GM19240 (cell line): Measurements from ENCODE around the gene B4GALNT4.
"Not testable (repeated sequence)": the region's sequence is repeated elsewhere in the genome, so short reads cannot be mapped to it uniquely, and the experiment has no call there.

Source experiments
- DNase-seq: peaks from one replicate; pipeline ENCODE4 v3.0.0; 2011; ENCODE audit warnings: low spot score; ENCODE audit not compliant: insufficient read length

Gene B4GALNT4

DNA sequence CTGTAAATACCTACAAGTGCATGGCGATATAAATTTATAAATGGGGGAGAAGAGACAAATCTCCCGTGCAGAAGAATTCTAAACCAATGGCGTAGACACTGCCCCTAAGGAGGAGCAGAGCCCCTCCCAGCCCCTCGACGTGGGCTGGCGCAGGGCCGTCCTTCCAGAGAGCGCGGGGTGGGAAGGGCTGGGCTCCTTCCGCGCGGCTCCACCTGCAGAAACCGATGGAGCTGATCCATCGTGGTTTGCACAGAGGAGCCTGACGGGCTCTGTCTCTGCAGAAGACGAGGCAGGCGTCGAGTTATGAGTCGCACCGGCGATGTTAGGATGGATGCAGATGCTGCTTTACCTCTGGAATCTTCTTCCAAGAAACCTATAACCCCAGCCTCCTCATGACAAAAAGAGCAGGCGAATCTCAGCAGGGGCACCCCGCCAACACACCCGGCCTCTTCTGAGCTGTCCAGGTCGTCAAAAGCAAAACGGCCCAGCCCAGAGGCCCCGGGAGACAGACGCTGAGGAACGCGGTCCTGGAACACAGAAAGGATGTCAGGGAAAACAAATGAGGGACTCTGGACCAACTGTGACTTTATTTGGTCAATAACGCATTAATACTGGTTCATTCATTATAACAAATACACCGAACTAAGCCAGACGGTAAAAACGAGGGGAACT, 11.0 kb upstream of the B4GALNT4 start:
- no peak for DNase-seq

DNA sequence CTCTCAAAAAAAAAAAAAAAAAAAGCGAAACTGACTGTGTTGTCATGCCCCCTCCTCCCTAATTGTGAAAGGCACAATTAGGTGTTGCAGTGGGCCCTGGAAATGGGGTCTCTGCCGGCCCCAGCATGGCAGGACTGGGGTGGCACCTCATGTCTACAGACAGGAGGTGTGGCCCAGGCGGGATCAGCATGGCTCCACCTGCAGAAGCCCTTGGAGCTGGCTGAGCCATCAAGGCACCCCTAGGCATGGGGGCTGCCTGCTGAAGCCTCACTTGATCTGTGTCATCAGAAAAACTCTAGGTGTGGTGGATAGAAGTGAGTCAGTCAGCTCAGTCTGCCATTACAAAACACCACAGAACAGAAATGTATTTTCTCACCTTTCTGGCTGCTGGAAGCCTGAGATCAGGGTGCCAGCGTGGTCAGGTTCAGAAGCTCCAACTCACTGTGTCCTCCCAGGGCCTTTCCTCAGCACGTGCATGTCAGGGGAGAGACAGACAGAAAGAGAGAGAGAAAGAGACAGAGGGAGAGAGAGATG, 10.1 kb upstream of the B4GALNT4 start:
- DNase-seq, result no peak

DNA sequence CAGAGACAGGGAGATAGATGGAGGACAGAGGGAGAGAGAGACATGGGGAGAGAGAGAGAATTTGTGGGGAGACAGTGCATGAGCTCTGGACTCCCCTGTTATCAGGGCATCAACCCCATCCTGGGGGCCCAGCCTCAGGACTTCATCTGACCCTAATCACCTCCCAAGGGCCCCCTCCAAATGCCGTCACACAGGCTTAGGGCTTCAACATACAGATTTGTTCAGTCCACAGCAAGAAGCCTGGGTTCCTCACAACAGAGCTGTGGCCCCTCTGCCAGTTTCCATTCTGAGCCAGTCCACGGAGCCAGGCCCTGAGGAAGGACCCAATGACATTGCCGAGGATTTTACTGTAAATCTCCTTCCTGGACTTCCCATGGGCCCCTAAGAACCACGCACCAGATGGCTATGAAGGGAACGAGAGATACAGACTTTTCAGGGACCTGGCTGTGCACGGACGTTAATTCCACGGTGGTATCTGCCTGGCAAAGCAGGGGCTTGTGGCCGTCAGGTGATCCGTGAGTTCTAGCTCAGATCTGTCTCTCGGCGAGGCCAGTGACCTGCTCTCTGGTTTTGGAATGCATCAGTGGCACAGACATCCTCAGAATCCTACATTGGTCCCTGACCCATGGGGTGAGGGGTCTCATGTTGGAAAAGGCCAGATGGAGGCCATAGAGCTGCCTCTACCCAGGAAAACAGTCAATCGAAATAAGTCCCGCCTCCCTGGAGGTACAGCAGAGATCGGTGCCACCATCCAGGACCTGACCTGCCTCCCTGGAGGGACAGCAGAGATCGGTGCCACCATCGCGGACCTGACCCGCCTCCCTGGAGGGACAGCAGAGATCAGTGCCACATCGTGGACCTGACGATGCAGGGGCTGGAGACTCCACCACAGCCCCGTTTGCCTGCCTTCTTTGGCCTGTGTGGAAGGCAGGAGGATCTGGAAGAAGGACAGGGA, 8.7 kb upstream of the B4GALNT4 start:
- no peak for DNase-seq

DNA sequence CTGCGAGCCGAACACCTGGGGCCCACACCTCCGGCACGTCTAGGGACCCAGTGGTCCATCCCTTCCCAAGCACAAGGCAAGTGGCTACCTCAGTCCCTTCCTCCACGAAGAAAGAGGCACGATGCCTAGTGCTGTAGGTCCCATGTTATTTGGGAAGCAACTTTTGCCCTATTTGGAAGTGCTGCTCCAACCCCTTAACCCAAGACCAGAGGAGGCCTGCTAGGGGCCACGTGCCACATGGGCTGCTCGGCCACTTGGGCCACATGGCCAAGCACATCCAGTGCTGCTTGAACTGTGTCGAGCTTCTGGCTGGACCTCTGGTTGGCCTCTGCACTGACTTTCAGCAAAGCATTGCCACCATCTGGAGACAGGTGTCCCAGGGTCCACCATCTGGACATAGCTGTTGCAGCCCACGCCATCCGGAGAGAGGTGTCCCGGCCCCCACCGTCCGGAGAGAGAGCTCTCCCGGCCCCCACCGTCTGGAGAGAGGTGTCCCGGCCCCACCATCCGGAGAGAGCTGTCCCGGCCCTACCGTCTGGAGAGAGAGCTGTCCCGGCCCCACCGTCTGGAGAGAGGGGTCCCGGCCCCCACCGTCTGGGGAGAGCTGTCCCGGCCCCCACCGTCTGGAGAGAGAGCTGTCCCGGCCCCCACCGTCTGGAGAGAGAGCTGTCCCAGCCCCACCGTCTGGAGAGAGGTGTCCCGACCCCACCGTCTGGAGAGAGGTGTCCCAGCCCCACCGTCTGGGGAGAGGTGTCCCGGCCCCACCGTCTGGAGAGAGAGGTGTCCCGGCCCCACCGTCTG, 6.5 kb upstream of the B4GALNT4 start:
- no peak for DNase-seq

DNA sequence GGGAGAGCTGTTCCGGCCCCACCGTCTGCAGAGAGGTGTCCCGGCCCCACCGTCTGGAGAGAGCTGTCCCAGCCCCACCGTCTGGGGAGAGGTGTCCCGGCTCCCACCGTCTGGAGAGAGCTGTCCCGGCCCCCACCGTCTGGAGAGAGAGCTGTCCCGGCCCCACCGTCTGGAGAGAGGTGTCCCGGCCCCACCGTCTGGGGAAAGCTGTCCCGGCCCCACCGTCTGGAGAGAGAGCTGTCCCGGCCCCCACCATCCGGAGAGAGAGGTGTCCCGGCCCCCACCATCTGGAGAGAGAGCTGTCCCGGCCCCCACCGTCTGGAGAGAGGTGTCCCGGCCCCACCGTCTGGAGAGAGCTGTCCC, 5.9 kb upstream of the B4GALNT4 start:
- DNase-seq, result not testable (repeated sequence)

DNA sequence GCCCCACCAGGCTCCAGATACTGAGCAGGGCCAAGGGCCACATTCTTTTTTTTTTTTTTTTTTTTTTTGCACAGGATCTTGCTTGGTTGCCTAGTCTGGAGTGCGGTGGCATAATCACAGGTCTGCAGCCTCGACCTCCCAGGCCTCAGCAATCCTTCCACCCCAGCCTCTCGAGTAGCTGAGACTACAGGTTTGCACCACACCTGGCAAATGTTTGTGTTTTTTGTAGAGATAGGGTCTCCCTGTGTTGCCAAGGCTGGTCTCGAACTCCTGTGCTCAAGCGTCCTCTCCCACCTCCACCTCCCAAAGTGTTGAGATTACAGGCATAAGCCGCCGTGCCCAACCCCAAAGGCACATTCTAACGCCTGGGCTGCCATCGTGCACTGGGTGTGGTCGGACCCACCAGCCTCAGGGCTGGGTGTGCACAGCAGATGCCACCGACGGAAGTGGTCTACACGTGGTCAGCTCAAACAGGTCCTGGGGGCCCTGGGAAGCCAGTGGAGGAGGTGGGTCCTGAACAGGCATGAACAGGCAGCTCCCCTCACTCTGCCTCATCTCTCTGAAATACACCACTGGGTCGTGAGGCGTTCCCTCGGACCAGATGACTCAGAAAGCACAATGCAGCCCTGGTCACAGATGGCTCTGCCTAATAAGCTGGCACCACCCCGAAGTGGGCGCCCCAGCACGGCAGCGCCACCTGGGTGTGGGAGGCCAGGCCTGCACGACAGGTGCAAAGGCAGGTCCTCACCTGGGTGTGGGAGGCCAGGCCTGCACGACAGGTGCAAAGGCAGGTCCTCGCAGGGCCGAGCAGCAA, 5.1 kb upstream of the B4GALNT4 start:
- DNase-seq, result no peak

DNA sequence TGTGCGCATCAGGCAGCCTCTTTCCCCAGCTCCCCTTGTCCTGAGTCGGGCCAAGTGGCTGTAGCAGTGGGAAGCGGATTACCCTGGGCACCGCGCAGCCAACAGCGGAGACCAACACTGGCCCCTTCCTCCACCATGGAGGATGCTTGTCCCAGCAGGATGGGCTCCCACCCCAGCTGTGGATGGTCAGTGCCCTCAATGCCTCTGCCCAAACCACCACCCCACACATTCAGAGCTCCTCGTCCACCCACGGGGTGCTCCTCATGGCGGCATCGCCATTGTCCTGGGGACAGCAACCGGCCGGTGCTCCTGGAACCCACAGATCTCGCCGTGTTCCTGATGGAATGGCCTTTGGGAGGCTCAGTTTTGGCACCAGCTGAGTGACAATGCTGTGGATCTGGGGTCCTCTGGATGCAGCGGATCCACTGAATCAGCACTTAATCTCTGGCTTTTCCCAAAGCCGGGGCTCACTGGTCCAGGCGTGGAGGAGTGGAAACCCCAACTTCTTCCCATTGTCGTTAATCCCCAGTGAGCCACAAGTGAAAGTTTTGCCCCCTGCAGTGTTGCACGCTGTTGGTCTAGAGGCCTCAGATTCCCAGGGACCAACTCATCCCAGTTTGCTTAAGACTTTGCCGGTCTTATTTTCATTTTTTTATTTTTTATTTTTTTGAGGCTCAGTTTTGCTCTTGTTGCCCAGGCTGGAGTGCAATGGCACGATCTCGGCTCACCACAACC, 4.1 kb upstream of the B4GALNT4 start:
- DNase-seq, result no peak

DNA sequence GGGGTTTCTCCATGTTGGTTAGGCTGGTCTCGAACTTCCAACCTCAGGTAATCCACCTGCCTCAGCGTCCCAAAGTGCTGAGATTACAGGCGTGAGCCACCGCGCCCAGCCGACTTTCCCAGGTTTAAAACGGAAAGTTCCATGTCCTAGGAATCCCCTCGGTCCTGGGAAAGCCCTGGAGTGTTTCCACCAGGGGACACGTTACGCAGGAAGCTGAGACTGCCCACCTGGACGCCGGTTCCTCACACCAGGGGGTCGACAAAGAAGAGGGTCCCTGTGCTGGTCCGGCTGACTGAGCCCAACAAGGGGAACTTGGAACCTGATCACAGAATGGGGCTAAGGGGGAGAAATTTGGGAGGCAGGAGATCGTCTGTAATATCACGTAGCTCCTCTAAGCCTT, 3.5 kb upstream of the B4GALNT4 start:
- no peak for DNase-seq

DNA sequence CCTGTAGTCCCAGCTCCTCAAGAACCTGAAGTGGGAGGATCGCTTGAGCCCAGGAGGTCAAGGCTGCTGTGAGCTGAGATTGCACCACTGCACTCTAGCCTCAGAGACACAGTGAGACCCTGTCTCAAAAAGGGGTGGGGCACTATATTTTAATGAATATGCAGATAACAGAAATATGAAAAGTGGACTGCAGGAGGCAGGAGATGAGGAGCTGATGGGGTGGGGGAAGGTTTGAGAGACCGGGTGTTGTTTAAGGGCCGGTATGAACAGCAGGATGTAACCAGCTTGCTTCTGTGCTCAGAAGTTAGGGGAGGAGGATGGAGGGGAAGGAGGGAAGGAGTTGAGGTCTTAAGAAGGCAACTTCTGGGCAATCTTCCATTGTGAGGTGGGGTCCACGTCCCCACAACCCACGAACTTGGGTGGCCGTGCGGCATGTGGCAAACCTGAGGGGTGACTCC, 1.3 kb upstream of the B4GALNT4 start:
- peak; percentile 16 for DNase-seq

DNA sequence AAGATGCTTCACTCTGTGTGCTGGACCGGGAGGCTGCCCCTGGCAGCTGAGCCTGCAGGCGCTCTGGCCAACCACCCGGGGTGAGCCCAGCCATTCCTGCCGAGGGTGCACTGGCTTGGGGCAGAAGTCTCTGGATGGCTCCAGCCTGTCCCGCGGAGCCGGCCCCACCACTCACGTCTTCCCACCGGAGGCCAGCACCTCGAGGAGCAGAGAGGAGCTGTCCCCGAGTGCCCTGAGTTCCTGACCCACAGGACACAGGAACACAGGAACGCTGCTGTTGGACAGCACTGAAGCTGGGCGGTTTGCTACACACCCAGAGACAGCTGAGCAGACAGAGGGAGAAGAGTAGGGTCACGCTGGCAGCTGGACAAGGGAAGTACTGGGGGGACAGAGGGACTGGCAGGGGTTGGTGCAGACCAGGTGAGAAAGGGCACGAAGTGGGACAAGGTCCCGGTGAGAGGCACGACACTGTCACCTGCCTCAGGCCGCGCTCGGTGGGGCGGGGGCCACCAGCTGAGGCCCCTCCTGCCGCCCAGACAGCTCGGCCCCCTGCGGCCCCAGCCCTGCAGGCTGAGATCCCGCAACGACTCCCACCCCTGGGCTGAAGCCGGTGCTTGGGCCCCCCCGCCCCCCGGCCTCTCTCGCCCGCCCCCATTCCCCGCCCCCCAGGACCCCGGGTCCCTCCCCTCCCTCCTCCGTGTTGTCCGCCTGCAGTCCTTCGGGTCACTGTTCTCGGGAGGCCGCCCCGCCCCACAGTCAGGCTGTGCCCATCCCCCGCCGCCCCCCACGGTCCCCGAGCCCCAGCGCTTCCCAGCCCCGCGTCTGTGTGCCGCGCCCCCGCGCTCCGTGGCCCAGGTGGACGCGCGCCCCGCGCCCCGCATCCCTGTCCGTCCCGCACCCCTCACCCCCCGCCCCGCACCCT, 624 bp upstream of the B4GALNT4 start:
- DNase-seq, result peak; percentile 20

DNA sequence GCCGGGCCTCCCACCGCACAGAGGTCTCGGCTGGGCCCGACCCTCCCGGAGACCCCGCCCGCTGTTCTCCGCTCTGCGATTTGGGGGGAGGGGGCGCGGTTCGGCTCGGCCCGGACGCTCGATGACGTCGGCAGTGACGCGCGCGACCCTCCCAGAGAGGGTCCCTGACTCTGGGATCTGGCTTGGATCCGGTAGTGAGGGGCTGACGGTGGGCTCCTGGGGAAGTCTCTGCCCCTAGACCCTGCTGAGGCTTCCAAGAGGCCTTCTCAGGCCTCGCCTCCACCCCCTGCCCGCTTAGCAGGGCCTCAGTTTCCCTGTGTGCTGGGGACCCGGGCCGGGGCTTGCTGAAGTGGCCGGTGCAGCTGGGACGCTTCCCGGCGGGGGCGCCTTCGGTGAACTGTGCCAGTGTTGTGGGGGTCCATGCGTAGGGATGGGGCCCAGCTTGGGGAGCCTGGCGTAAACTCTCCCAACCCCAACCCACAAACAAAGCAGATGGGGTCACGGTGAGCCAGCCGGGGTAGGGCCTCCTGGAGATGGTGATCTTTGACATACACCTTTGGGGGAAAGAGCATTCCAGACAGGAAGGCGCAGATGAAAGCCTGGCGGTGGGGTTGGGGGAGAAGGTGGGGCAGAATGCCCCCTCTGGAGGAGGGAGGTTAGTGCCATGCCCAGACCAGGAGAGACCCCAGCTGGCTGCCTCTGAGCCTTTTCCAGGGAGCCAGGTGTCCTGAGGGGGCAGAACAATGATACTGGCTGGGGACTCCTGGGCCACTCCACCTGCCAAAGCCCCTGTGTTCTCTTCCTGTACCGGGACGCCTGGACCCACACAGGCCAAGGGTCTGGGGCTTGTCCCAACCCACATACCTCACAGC, 1.0 kb downstream of the B4GALNT4 start:
- no peak for DNase-seq

DNA sequence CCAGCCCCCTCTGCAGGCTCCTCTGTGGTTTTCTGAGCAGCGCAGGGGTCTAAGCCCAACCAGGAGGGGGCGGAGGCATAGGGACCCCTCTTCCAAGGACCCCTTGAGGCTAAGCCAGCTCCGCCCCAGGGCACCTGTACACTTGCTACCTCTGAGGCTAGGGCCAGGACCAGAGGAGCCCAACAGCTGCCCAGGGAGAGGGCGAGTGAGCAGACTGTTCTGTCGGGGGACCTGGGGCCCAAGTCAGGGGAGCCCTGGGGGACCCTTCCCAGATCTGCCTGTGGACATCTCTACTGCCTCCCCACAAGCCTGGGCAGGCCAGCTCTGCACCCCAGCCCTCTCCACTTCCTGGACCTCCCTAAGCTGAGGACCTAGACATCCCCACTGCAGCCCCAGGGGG, 1.8 kb downstream of the B4GALNT4 start:
- DNase-seq, result no peak

DNA sequence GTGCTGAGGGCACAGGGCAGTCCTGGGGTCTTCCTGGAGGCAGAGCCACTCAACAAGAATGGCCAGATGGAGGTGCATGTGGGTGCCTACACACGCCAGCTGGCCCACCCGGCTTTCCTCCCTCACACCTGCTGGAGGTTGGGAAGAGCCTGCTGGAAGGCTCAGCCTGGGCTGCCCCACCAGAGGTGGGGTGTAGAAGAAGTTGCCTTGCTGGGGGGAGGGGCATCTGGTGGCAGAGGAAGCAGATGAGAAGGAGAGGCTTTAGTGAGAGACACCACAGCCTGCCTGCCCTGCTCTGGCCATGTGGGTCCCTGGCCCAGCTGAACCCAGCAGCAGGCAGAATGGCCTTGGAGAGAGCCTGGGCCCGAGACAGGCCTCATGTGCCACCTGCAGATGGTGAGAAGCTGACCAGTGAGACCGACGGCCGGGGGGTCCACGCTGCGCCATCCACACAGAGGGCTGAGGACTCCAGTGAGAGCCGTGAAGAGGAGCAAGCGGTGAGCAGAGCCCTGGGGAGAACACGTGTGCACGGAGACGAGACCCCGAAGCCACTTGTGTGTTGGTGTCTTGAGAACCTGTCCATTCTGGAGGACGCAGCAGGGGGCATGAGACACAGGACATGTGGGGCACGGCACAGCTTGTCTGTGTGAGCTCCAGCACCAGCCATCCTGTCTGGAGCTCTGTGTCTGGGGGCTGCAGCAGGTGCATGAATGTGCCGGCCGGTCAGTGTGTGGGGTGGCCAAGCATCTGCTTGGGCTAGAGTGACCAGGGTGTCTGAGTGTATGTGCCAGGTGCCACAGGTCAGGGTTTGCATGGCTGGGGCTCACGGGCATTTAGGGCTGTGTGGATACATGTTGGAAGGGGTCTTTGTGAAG, 2.7 kb downstream of the B4GALNT4 start:
- DNase-seq, result no peak

DNA sequence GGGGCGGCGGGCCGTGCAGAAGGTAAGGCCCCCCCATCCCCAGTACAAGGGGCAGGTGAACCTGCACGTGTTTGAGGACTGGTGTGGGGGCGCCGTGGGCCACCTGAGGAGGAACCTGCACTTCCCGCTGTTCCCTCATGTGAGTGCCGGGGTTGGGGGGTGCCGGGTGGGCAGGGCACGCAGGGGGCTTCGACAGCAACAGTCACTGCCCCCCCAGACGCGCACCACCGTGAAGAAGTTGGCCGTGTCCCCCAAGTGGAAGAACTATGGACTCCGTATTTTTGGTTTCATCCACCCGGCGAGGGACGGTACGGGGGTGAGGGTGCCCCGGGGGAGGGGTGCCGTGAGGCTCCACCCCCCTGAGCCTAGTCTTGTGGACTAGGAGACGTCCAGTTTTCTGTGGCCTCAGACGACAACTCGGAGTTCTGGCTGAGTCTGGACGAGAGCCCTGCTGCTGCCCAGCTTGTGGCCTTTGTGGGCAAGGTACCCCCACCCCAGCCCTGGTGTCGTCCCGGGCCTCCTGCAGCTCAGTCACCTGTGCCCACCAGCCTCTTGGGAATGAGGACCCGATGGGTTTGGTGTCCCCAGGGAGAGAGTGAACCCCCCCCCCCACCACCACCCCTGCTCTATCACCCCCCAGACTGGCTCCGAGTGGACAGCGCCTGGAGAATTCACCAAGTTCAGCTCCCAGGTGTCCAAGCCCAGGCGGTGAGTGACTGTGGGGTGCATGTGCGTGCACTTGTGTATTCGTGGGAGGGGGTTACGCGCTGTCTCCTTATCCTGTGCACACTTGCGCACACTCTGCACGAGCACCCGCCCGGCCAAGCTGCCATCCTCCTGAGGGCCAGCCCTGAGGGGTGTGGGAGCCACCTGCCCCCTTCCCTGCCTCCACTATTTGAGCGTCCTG, 3.8 kb downstream of the B4GALNT4 start:
- DNase-seq, result no peak

DNA sequence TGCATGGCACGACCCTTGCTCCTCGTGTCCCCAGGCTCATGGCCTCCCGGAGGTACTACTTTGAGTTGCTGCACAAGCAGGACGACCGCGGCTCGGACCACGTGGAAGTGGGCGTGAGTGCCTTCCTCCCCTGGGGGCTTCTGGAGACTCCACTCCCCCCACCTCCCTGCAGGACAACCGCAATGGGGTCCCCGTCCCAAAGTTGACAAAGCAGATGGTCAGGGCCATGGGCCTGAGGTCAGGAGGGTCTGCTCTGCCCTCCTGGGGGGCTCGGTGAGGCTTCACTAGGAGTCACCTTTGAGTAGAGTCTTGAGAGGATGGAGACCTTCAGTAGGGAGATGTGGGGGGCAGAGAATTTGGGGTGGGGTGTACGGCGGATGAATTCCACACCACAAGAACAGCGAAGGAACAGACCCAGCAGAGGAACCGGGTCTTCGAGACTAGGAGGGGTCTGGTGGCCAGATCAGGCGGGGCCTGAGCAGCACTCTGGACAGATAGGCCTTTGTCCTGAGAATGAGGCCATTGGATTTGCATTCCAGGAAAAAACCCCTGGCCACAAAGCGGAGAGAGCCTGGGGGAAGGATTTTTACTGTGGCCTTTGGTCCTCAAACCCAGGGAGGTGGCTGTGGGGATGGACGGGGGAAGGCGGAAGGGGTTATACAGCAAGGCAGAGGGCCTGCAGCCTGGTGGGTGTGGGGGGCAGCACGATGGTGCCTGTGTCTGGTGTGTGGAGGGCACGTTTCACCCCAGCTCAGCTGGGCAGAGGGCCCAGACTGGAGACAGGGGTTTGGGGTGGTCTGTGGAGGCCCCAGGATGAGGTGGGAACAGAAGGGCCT, 4.6 kb downstream of the B4GALNT4 start:
- DNase-seq, result no peak
